Activated CD4-positive, alpha-beta T cell treated with anti-CD3 and anti-CD28 coated beads, Interleukin-2, Interleukin-4, amounts not matched to agents 100 ng/mL and 50 ng/mL, durations not matched to agents 16 hours and 8 hours (primary cell): Measurements from ENCODE around the gene TTLL5.
"Not testable (repeated sequence)": the region's sequence is repeated elsewhere in the genome, so short reads cannot be mapped to it uniquely, and the experiment has no call there.

Experiments
- DNase-seq: peaks from one replicate; pipeline ENCODE4 v3.0.0-alpha.2; 2020; ENCODE audit warnings: low spot score

The TTLL5 gene

DNA sequence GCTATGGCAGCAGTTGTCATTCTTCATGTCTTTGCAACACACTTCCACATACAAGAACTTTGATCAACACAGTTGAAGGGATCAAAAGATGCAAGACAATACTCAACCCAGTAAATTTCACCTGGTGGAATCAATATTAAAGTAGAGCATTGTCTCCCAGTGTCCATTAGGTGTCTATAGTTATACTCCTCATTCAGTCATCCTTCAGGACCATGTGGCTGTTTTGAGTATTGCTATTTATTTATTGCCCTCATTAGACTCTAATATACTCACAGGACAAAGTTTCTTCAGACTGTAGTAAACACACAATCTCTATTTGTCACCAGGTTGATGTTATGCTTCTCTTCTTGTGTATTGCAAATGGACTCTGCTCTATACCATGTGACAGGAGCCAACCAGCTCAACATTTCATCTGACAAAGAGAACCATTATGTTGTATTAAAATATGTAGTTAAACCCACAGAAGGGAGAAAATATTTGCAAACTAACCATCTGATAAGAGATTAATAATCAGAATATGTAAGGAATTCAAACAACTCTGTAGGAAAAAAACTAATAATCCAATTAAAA, 174.2 kb downstream of the TTLL5 start:
- no peak for DNase-seq

GRCh38 chr14:75835737-75836136, 174.7 kb downstream of the TTLL5 start:
- no peak for DNase-seq

DNA sequence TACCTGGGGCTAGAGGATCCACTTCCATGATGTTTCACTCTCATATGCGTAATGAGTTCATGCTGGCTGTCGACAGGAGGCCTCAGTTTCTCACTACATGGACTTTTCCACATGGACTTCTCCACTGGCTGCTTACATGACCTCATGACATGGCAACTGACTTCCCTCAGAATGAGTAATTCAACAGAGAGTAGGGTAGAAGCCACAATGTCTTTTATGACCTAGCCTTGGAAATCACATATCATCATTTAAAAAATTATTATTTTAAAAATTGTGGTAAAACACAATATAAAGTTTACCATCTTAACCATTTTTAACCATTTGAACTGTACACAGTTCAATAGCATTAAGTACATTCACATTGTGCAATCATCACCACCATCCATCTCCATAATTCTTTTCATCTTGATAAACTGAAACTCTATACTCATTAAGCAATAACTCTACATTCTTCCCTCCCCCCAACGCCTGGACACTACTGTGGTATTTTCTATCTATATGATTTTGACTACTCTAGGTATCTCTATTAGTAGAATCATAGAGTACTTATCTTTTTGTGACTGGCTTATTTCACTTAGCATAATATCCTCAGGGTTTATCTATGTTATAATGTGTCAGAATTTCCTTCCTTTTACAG, 176.2 kb downstream of the TTLL5 start:
- DNase-seq = no peak

- DNase-seq = no peak
These were observed 179.9 kb downstream of the TTLL5 start for GRCh38 chr14:75840911-75841310.

- no peak for DNase-seq
These were observed 181.5 kb downstream of the TTLL5 start for GRCh38 chr14:75842551-75842950.

DNA sequence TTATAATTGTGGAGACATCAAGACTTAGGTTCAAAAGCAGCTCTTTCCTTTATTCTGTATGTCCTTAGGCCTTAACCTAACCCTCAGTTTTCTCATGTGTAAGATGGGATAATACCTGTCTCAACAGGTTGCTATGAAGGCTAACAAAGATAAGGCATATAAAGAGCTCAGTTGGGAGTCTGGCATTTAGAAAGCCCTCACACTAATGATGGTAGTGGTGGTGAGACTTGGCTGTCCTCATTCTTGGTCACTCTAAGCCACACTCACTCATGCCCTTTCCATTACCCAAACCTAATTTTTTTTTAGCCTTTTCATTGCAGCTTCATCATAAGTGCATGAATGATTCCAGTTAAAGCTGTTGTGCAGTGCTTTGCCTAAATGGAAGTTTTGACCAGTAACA, 183.4 kb downstream of the TTLL5 start:
- DNase-seq = no peak

DNA sequence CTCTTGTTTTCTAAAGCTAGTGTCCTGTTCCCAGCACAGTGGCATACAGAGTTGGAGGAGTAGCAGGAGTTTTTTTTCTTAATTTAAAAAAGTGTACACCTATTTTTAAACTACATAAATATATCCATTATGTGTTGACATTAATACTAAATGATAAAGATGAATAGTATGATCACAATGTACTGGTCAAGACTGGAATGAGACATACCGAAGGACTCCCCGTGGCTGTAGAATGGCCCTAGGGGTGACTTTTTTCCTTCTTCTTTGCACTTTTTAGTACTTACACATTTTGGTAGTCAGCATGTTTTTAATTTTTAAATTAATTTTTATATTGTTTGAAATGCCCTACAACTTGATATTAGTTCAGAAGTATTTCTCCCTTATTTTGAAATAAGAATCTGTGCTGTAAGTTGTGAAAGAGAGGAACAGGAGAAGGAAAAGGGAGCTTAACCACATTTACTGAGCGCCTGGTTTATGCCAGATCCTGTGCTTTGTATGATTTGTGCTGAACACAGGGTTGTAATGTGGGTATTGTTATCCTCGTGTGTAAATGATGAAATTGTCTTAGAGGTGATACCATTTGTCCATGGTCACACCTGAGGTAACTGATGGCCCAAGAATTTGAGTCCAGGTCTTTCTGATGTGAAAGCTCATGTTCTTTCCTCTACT, 184.2 kb downstream of the TTLL5 start:
- DNase-seq = no peak

GRCh38 chr14:75846694-75847093, 185.6 kb downstream of the TTLL5 start:
- DNase-seq = not testable (repeated sequence)

DNA sequence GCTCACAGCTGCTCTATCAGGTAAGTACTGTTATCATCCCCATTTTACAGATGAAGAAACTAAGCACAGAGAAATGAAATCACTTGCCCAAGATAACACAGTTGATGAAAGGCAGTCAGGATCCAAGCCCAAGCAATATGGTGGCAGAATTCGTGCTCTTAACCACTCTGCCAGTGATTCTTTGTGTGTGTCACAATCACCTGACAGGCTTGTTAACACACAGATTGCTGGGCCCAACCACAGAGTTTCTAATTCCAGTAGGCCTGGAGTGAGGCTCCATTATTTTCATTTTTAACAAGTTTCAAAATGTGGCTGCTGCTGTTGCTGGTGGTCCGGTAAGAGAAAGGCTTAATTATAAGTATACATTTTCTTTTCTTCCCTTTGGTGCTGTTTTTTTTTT, 186.5 kb downstream of the TTLL5 start:
- DNase-seq = no peak

- DNase-seq = no peak
These were observed 187.3 kb downstream of the TTLL5 start for GRCh38 chr14:75848167-75848913.

- no peak for DNase-seq
These were observed 188.4 kb downstream of the TTLL5 start for GRCh38 chr14:75849300-75849895.

- DNase-seq = no peak
These were observed 190.5 kb downstream of the TTLL5 start for GRCh38 chr14:75851574-75851866.

GRCh38 chr14:75854111-75854799, 193.2 kb downstream of the TTLL5 start:
- no peak for DNase-seq

GRCh38 chr14:75857199-75857598, 196.2 kb downstream of the TTLL5 start:
- DNase-seq = no peak

DNA sequence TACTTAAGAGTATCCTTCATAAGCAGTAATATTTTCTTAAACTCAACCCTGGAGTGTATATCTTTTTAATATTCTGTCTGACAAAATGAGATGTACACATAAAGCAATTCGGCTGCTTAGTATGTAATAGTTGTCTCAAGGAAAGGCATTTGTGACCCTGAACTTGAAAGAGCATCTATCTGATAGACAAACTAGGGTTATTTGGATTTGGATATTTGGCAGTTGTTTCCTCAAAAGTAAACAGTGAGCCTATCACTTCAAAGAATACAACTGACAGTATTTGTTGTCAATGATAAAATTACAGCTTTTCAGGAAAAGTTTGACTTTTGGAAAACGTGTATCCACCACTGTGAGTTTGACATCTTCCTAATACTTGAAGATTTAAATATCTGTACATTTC, 197.3 kb downstream of the TTLL5 start:
- DNase-seq = no peak

- DNase-seq = no peak
These were observed 198.7 kb downstream of the TTLL5 start for GRCh38 chr14:75859746-75860145.

GRCh38 chr14:75860561-75861160, 199.6 kb downstream of the TTLL5 start:
- DNase-seq = no peak

DNA sequence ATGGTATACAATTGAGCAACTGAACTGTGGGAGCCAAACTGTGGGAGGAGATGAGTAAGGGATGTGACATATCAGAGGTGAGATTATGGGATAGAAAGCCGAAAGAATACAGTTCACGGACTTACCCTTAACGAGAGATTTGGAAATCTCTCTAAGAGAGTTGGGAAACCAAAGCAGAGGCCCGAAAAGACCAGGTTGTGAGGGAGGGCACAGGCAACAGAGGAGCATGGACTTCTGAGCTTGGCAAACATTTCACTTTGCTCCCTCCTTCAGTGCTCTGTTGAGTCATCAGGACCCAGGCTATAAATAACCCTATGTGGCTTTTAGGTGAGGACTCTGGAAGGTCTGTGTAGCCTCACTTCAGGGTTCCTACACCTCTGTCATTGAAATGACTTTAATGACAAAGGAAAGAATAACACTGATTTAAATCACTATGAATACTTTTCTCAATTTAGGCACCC, 200.1 kb downstream of the TTLL5 start:
- DNase-seq = no peak

- no peak for DNase-seq
These were observed 202.2 kb downstream of the TTLL5 start for GRCh38 chr14:75863221-75863620.

GRCh38 chr14:75864352-75864751, 203.3 kb downstream of the TTLL5 start:
- DNase-seq = no peak

DNA sequence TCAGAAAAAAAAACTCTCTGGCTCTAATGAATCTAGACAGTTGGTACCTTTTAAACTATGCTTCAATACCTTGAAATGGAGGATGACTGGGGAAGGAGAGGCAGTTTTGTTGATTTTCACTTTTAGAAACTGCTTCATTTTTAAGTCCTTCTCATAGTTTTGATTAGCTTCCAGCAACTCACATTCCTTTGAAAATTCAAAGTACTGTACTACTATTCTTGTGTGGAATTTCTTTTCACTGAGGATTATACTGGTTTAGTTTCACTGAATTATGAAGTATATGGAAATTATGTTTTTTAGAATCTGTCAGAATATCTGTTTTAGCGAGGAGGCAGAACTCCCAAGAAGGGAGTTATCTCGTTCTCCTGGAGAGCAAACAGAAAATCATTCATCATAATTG, 204.5 kb downstream of the TTLL5 start:
- DNase-seq = no peak

- DNase-seq = no peak
These were observed 205.9 kb downstream of the TTLL5 start for GRCh38 chr14:75866970-75867369.
